GM19455 (cell line): ENCODE data around the gene C11orf24.

Source experiments
- ATAC-seq: cut with Tn5 transposase; IDR thresholded peaks from one replicate; pipeline ENCODE4 v1.9.1; 2021; ENCODE audit not compliant: unreplicated experiment

The C11orf24 gene

GRCh38 chr11:68271023-68271780, 571 bp downstream of the C11orf24 start:
- ATAC-seq, result peak; percentile 4

GRCh38 chr11:68270196-68271022, 1.4 kb downstream of the C11orf24 start:
- no peak for ATAC-seq

GRCh38 chr11:68269414-68270081, 2.2 kb downstream of the C11orf24 start:
- ATAC-seq, result no peak

- no peak for ATAC-seq
These were observed 3.9 kb downstream of the C11orf24 start for GRCh38 chr11:68267881-68268240.

GRCh38 chr11:68266936-68267880, 4.6 kb downstream of the C11orf24 start:
- ATAC-seq, result no peak

GRCh38 chr11:68266121-68266891, 5.5 kb downstream of the C11orf24 start:
- ATAC-seq, result peak; percentile 54

- no peak for ATAC-seq
These were observed 6.8 kb downstream of the C11orf24 start for GRCh38 chr11:68264741-68265540.

- no peak for ATAC-seq
These were observed 7.5 kb downstream of the C11orf24 start for GRCh38 chr11:68264244-68264643.

- no peak for ATAC-seq
These were observed 8.2 kb downstream of the C11orf24 start for GRCh38 chr11:68263444-68264035.

GRCh38 chr11:68262544-68262827, 9.3 kb downstream of the C11orf24 start:
- ATAC-seq, result no peak

GRCh38 chr11:68261749-68262543, 9.8 kb downstream of the C11orf24 start:
- ATAC-seq, result no peak

GRCh38 chr11:68261006-68261405, 10.8 kb downstream of the C11orf24 start:
- ATAC-seq, result no peak

GRCh38 chr11:68260484-68260883, 11.3 kb downstream of the C11orf24 start:
- ATAC-seq, result no peak

GRCh38 chr11:68259122-68259959, 12.4 kb downstream of the C11orf24 start:
- no peak for ATAC-seq

- ATAC-seq, result no peak
These were observed 13.4 kb downstream of the C11orf24 start for GRCh38 chr11:68258363-68258765.

- no peak for ATAC-seq
These were observed 14.1 kb downstream of the C11orf24 start for GRCh38 chr11:68257477-68258362.
